Measurements from ENCODE around the gene PFKFB1. TPM values are rescaled to one million over a fixed set of nuclear protein-coding genes. Genes with fewer than 3 reads are reported as not detected.

Gene PFKFB1
- under 1 TPM; 0.25 to 0.32 TPM for total RNA-seq

DNA sequence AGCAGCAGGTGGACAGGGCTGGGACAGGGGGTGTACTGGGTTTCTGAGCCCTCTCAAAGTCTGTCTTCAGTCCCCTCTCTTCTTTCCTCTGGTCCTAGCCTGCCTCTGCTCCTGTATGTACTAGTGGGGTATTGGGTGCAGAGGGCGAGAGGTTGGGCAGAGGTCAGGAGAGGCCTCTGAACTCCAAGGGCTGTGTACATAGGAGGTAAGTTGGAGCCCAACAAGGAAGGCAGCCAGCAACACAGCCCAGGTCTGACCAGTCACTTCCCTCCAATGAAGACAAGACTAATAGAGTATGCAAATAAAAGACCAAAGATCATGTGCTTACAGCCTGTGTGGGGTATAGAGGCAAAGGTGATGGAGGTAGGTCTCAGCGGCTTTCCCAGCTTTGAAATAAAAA lies at the start of gene PFKFB1:
PFKFB1 (minus strand) TSS at position 90 of the 400 bp plus-strand sequence. CDS start 181 bp downstream, outside the sequence.
- Histone ChIP-seq H3K27ac (no peak within 1 kb of the TSS), H3K9ac (ENCODE audit: low read depth in 2 of 2, low read length in 2 of 2) (no peak within 1 kb of the TSS), H3K9me3 (no peaks in the 10 kb centered on the region), H3K4me1 (no peaks in the 10 kb centered on the region), H3K4me3 (no peak within 1 kb of the TSS), H3K27me3 (no peaks in the 10 kb centered on the region), H3K36me3 (no peaks in the 10 kb centered on the region)
- no peak for DNase-seq
- intact Hi-C loops (cut with DNase I): no loop called here
- TF ChIP-seq, protein P1, sequence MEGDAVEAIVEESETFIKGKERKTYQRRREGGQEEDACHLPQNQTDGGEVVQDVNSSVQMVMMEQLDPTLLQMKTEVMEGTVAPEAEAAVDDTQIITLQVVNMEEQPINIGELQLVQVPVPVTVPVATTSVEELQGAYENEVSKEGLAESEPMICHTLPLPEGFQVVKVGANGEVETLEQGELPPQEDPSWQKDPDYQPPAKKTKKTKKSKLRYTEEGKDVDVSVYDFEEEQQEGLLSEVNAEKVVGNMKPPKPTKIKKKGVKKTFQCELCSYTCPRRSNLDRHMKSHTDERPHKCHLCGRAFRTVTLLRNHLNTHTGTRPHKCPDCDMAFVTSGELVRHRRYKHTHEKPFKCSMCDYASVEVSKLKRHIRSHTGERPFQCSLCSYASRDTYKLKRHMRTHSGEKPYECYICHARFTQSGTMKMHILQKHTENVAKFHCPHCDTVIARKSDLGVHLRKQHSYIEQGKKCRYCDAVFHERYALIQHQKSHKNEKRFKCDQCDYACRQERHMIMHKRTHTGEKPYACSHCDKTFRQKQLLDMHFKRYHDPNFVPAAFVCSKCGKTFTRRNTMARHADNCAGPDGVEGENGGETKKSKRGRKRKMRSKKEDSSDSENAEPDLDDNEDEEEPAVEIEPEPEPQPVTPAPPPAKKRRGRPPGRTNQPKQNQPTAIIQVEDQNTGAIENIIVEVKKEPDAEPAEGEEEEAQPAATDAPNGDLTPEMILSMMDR (IDR thresholded peaks at IDR 0.05): no peak

GRCh38 chrX:55041514-55041913 lies 47.5 kb upstream of the PFKFB1 start:
- TF ChIP-seq, protein P1 (IDR thresholded peaks at IDR 0.05): no peak
- H3K4me1 ChIP-seq: no peaks in the 10 kb centered on the region

DNA sequence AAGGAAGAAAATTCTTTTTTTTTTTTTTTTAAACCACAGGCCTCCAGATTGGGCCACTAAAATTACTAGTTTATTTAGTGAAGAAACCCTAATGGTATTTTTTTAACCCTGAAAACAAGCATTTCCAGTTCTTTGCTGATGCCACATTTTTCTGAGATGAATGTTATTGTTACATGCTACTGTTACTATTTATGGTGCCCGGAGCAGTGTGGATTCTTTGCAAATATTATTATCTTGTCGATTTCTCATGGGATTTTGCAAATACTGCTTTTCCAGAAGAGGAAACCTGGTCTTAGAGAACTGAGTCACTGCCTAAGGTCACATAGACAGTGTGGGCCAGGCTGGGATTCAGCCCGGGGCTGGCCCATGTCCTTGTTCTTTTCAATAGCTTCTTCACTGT lies 45.5 kb upstream of the PFKFB1 start:
- TF ChIP-seq, protein P1 (IDR thresholded peaks at IDR 0.05): no peak
- Histone ChIP-seq H3K27ac (no peak overlapping the region), H3K9me3 (no peaks in the 10 kb centered on the region), H3K9ac (ENCODE audit: low read depth in 2 of 2, low read length in 2 of 2) (no peak overlapping the region), H3K4me1 (no peaks in the 10 kb centered on the region), H3K36me3 (no peaks in the 10 kb centered on the region), H3K27me3 (no peaks in the 10 kb centered on the region), H3K4me3 (no peak overlapping the region)
- DNase-seq: no peak
- intact Hi-C loops (cut with DNase I): no loop called here

More at GRCh38 chrX:55041514-55041913, 47.5 kb upstream of the PFKFB1 start:
- Histone ChIP-seq H3K27ac (no peak overlapping the region), H3K36me3 (no peaks in the 10 kb centered on the region), H3K27me3 (no peaks in the 10 kb centered on the region), H3K4me3 (no peak overlapping the region), H3K9me3 (no peaks in the 10 kb centered on the region), H3K9ac (ENCODE audit: low read depth in 2 of 2, low read length in 2 of 2) (no peak overlapping the region)
- no peak for DNase-seq
- intact Hi-C loops (cut with DNase I): no loop called here

DNA sequence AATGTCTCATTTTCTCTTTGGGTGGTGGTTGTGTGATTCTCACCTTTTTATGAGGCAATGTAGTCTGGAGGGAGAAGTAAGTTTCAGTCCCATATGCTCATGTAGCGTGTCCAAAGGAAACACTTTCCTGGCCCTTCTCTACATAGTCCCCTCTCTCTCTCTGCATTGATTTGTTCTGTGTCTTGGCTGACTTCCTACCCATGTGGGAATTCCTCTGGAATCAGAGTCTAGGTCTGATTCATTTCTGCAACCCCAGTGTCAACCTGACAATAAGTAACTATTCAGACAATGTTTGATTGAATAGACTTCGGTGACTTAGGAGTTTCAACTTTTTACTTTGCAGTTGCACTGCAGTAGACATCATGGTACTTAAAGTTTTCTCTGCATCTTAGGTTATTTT lies 39.4 kb upstream of the PFKFB1 start:
- H3K36me3 ChIP-seq: no peaks in the 10 kb centered on the region
- no peaks in the 10 kb centered on the region for H3K9me3 ChIP-seq
- H3K27me3 ChIP-seq: no peaks in the 10 kb centered on the region
- no peaks in the 10 kb centered on the region for H3K4me1 ChIP-seq
- no peak overlapping the region for H3K9ac ChIP-seq (ENCODE audit: low read depth in 2 of 2, low read length in 2 of 2)
- TF ChIP-seq, protein P1 (IDR thresholded peaks at IDR 0.05): no peak
- DNase-seq: no peak
- no peak overlapping the region for H3K4me3 ChIP-seq
- intact Hi-C loops (cut with DNase I): no loop called here
- H3K27ac ChIP-seq: no peak overlapping the region

GRCh38 chrX:55030271-55031205 lies 36.5 kb upstream of the PFKFB1 start, which contains the start of gene ALAS2:
Gene ALAS2, minus strand, starts transcription at chrX:55030977. Its CDS starts 4,977 bp downstream, at chrX:55026000.
- Histone ChIP-seq H3K4me3 (no peak within 1 kb of the TSS), H3K36me3 (no peaks in the 10 kb centered on the region), H3K9me3 (no peaks in the 10 kb centered on the region), H3K9ac (ENCODE audit: low read depth in 2 of 2, low read length in 2 of 2) (no peak within 1 kb of the TSS), H3K27me3 (no peaks in the 10 kb centered on the region), H3K4me1 (no peaks in the 10 kb centered on the region), H3K27ac (no peak within 1 kb of the TSS)
- no peak for DNase-seq
- TF ChIP-seq, protein P1 (IDR thresholded peaks at IDR 0.05): no peak
- intact Hi-C loops (cut with DNase I): no loop called here
